AG04450 (cell line): ENCODE data around the gene IGDCC3. TPM values are rescaled to one million over a fixed set of nuclear protein-coding genes. Genes with fewer than 3 reads are reported as not detected.

ENCODE experiments used
- CTCF ChIA-PET: fragments of 300-600, 350-600 bp; formaldehyde crosslinking; extraction: SDS; loops from one replicate; lab custom pipeline; 2022; ENCODE audit warnings: antibody characterized with exemption, inconsistent platforms; lab: Charles Lee
- POLR2A ChIA-PET: fragments of 350-600 bp; formaldehyde crosslinking; extraction: SDS; loops from one replicate; lab custom pipeline; 2021; ENCODE audit warnings: antibody characterized with exemption, inconsistent platforms; lab: Yijun Ruan, JAX
- DNase-seq: peaks from one replicate; pipeline ENCODE4 v3.0.0-alpha.2; 2011; ENCODE audit warnings: low read depth, low spot score
- H3K27ac ChIP-seq: one replicate; pipeline ENCODE4 v1.5.1; 2012; ENCODE audit warnings: low read depth, low read length, control low read depth
- H3K27me3 ChIP-seq: one replicate; pipeline ENCODE4 v1.6.0; 2012; ENCODE audit warnings: low read length; ENCODE audit not compliant: control insufficient read depth, insufficient read depth
- H3K4me3 ChIP-seq: 2 replicates; pipeline ENCODE4 v1.5.1; 2011; ENCODE audit warnings: mild to moderate bottlenecking, low read depth, low read length, control low read depth
- H3K9me3 ChIP-seq: 2 replicates; pipeline ENCODE4 v1.5.1; 2012; ENCODE audit warnings: low read length; ENCODE audit not compliant: control insufficient read depth, insufficient read depth
- CTCF ChIP-seq: IDR thresholded peaks from 2 replicates; pipeline ENCODE4 v1.5.1; 2011; ENCODE audit warnings: low read depth, low read length, control low read depth, inconsistent platforms
- polyA plus RNA-seq: library from polyadenylated mRNA; depleted of rRNA; stranded (reverse); fragments of >200 nt; gene quantifications from 2 replicates; pipeline ENCODE4 v1.2.3, GENCODE V29; 2011

The IGDCC3 gene
- polyA plus RNA-seq, 1 experiment, result 0.11 TPM

GRCh38 chr15:65289261-65289854 is 88.4 kb downstream of the IGDCC3 start:
- Histone ChIP-seq H3K9me3 (no peaks in the 10 kb centered on the region), H3K27ac (no peak overlapping the region), H3K27me3 (no peaks in the 10 kb centered on the region), H3K4me3 (no peak overlapping the region)
- no peak for TF ChIP-seq CTCF
- CTCF ChIA-PET, result interaction anchor here (1.0 kb wide), 1 partner anchor 9 kb away, joined by 5 read pairs; no protein-coding TSS in a partner anchor
- no peak for DNase-seq
- POLR2A ChIA-PET, result interaction anchor here (0.6 to 1.2 kb wide), 2 partner anchors 15 to 84 kb away, joined by 3 read pairs; partner anchors contain the start of gene RNU5B-1

GRCh38 chr15:65287520-65287855 is 90.3 kb downstream of the IGDCC3 start:
- Histone ChIP-seq H3K27ac (no peak overlapping the region), H3K4me3 (no peak overlapping the region), H3K9me3 (no peaks in the 10 kb centered on the region), H3K27me3 (no peaks in the 10 kb centered on the region)
- no peak for DNase-seq
- ChIA-PET CTCF (interaction anchor here (1.3 to 5.1 kb wide), 4 partner anchors 10 to 98 kb away, joined by 4 to 43 read pairs (median 5); partner anchors contain the start of gene RNU5B-1), POLR2A (interaction anchor here (1.6 to 3.1 kb wide), 2 partner anchors 17 to 102 kb away, joined by 10 to 29 read pairs; partner anchors contain the start of genes CLPX and RNU5B-1)
- no peak for TF ChIP-seq CTCF

- H3K27me3 ChIP-seq, result no peaks in the 10 kb centered on the region
- peak; percentile 24; the same call in 1 of the 2 replicates for TF ChIP-seq CTCF
- peak; percentile 24 for DNase-seq
- H3K9me3 ChIP-seq, result no peaks in the 10 kb centered on the region
- H3K4me3 ChIP-seq, result peak within 1 kb of the TSS; percentile 67
- ChIA-PET CTCF (interaction anchor here (0.6 to 5.1 kb wide), 11 partner anchors 9 to 138 kb away, joined by 3 to 43 read pairs (median 5); partner anchors contain the start of genes CLPX and RNU5B-1), POLR2A (interaction anchor here (0.6 to 3.1 kb wide), 5 partner anchors 9 to 102 kb away, joined by 3 to 29 read pairs (median 10); partner anchors contain the start of genes CLPX and RNU5B-1)
- H3K27ac ChIP-seq, result peak within 1 kb of the TSS; percentile 21
Observed at GRCh38 chr15:65286704-65287519, 90.9 kb downstream of the IGDCC3 start, which contains the start of gene PARP16. PARP16 (minus strand) TSS chr15:65286883; CDS start chr15:65286426, 457 bp downstream.

GRCh38 chr15:65286069-65286703 is 91.6 kb downstream of the IGDCC3 start:
- H3K4me3 ChIP-seq, result peak overlapping the region; percentile 67
- CTCF ChIA-PET, result interaction anchor here (0.6 to 5.1 kb wide), 13 partner anchors 8 to 138 kb away, joined by 3 to 43 read pairs (median 5); partner anchors contain the start of genes CLPX and RNU5B-1
- POLR2A ChIA-PET, result interaction anchor here (0.6 to 3.1 kb wide), 7 partner anchors 8 to 101 kb away, joined by 3 to 29 read pairs (median 10); partner anchors contain the start of genes CLPX and RNU5B-1
- no peak for DNase-seq
- no peaks in the 10 kb centered on the region for H3K27me3 ChIP-seq
- no peak for TF ChIP-seq CTCF
- H3K9me3 ChIP-seq, result no peaks in the 10 kb centered on the region
- no peak overlapping the region for H3K27ac ChIP-seq
